Activated gamma-delta T cell treated with anti-CD3 and anti-CD28 coated beads, Interleukin-2, amount 50 U/mL, for 16 hours (primary cell): ENCODE measurements around the gene GNG14.
"Not testable (repeated sequence)": the region's sequence is repeated elsewhere in the genome, so short reads cannot be mapped to it uniquely, and the experiment has no call there.

Source experiments
- DNase-seq: peaks from one replicate; pipeline ENCODE4 v3.0.0-alpha.2; 2020; ENCODE audit warnings: low read depth

The GNG14 gene

DNA sequence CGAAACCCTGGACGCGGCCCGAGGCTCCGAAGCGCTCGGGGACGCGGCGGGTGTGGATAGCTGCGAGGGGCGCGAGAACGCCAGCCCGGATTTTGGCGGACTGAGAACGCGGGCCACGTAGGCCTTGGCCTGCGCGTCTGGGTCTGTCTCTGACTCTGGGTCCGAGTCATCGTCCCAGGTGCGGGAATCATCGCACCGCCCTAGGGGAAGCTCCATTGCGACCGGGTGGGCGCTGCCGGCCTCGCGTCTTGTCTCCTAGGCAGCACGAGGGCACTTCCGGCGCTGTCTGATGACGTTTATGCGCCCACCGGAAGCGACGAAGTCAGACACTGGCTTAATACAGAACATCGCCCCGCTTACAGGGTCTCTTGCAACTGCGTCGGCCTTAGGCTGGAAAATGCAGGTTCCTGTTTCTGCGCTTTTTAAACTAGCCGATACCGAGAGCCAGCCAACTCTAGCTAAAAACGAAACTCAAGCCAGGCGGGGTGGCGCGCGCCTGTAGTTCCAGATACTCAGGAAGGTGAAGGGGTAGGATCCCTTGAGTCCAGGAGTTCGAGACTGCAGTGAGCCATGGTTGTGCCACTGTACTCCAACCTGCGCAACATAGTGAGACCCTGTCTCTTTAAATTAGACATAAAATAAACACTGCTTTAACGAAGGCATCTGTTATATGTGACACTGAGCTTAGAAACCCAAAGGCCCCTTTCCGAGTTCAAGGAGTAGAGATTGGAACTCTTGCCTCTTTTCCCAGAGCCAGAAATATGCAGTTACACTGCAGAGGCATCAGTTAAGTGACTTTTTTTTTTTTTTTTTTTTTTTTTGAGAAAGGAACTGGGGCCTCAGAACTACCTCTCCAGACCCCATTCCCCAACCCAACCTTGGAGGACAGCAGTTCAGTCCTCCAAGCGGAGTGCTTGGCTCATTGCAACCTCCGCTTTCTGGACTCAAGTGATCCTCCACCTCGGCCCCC, 8.9 kb downstream of the GNG14 start, which contains the start of gene FBXW9:
FBXW9 (minus strand) TSS at position 266 of the 970 bp plus-strand sequence; CDS start at position 216, 50 bp downstream.
- DNase-seq = peak; percentile 98

DNA sequence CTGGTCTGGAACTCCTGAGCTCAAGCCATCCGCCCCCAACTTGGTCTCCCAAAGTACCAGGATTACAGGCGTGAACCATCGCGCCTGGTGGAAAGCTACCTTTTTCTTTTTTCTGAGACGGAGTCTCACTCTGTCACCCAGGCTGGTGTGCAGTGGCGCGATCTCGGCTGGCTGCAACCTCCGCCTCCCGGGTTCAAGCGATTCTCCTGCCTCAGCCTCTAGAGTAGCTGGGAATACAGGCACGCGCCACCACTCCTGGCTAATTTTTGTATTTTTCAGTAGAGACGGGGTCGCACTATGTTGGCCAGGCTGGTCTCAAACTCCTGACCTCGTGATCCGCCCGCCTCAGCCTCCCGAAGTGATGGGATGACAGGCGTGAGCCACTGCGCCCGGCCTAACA, 9.6 kb downstream of the GNG14 start:
- DNase-seq = not testable (repeated sequence)

DNA sequence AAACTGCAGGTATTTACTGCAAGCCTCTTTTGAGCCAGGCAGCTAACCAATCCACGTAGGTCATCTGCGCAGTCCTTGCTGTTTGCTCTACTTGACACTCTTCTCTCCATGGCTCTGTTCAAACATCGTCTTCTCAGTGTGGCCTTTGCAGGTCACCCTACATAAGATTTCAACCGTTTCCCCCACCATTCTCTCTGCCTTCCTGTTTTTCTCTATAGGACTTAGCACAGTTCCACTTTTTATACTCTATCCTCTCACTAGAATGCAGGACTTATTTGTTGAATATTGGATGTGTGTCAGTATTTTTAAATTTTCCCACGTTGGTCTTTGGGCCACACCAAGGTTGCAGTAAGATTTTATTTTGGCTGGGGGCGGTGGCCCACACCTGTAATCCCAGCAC, 10.3 kb downstream of the GNG14 start:
- DNase-seq = no peak

DNA sequence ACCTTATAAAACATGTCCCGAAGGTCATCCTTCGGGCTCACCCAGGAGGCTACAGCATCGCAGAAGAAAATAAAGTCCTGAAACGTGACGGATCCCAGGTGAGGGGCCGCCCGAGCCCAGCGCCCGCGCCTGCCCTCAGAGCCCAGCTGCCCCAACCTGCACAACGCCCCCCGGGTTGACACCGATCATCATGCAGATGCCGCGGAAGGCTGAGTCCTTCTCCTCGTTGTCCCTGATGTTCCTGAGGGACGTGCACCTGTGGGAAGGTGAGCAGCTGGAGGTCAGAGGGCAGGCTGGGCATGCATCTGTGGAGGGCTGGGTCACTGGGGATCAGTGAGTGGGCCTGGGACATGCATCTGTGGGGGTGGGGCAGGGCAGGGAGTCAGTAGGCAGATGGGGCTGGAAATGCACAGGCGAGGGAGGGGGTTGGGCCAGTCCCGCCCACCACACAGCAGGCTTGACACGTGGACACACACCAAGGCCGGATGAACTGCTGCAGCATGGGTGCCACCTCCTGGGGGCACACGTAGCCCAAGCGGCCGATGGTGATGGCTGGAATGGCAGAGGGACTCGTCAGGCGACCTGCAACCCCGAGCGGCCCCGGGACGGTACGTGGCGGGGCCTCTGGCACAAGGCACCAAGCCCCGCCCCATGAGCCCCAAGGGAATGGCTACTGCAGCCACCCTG, 13.9 kb downstream of the GNG14 start:
- DNase-seq = no peak

DNA sequence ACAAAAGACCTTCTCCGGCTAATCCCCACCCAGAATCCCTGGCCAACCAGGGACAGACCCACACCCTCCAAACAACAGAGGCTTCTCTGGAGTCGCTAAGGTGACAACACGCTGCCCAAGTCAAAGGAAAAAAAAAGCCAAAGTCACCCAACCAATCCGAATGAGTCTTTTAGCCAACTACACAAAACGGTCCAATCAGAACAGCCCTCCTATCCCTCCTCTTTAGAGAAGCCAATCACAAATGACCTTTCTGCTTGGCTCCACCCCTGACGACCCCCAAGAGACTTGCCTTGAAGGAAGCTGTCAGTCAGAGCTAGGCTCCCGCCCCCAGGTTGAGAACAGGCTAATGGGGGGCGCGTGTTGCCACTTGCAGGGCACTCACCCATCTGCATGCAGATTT, 15.2 kb downstream of the GNG14 start:
- no peak for DNase-seq

DNA sequence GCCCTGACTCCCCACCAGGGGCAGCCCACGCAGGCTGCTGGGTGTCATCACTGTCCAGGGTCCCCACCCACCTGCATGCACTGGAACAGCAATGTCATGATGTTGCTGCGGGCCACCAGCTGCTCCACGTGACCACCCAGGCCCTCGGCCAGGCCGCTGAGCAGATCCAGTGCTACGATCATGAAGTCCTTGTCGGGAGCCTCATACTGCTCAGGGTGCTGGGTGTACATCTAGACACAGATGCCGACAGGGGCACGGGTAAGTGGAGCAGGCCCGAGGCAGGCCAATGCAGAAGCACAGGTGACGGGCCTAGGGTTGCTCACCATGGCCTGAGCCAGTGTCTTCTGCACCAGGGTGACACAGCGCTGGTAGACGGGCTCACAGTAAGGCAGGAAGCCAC, 17.4 kb downstream of the GNG14 start:
- DNase-seq = no peak

DNA sequence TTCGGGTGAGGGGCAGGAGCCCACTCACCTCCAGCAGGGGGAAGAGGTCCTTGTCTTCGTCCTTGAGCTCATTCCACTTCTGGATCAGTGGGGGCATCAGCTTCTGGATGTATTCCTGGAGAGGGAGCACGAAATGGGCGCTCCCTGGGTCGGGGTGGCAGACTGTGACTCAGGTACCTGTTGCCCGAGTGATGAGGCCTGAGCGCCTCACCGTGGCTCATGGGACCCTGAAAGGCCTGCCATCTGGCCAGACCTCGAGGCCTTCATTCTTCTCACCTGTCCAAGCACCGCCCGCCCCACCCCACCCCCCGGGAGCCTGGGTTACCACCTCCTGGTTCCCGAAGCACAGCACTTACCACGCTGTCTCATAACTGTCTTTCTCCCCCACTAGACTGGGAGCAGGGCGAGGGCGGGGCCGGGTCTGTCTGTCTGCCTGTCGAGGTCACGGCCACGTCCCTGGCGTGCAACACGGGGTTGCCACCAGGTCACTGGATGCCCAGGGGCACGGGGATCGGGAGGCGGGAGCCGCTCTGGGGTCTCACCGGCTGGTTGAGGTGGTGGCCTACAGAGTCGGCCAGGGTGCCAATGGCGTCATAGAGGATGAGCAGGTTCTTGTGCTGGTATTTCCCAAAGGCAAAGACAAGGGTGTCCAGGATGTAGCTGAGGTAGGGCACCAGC, 18.0 kb downstream of the GNG14 start:
- DNase-seq = no peak

DNA sequence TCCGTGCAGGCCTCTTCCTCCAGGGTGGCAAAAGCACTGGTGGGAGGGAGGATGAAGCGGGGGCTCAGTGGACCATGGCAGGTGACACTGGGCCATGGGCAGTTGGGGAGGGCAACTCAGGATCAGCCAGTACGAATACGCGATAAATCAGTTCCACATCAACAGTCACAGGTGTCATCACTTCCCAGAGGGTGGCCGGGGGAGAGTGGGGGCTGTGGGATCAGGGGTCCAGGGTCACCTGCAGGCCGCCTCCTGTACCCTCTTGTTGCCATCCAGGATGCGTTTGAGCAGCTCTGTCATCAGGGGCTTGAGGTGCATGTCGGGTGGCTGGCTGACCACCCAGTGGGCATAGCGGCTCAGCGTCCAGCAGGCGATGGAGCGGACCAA, 18.5 kb downstream of the GNG14 start:
- DNase-seq = no peak

- DNase-seq = no peak
These were observed 20.8 kb downstream of the GNG14 start for GRCh38 chr19:12708641-12709040.

DNA sequence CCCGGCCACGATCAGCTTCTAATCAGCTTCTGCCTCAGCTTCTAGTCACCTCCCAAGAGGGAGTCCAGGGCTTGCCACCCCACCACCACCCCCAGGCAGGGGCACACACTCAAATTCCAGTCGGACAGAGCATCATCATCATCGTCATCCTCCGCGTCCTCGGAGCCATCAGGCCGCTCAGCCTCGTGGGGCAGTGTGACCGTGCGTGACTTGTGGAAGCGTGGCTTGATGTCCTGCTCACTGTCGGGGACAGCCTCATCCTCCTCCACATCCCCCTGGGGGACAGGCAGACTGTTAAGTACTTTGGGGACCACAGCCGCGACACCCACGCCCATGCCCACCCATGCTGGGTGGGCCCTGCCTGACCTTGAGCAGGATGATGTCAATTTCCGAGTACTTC, 23.4 kb downstream of the GNG14 start:
- no peak for DNase-seq

DNA sequence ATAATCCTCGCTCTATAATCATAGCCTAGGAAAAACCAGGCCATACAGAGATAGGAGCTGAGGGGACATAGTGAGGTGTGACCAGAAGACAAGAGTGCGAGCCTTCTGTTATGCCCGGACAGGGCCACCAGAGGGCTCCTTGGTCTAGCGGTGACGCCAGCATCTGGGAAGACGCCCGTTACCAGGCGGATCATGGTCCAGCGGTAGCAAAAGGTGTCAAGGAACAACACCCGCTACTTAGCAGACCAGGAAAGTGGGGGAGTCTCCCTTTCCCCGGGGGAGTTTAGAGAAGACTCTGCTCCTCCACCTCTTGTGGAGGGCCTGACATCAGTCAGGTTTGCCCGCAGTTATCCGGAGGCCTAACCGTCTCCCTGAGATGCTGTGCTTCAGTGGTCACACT, 24.3 kb downstream of the GNG14 start:
- not testable (repeated sequence) for DNase-seq

GRCh38 chr19:12713304-12713703, 25.5 kb downstream of the GNG14 start:
- DNase-seq = not testable (repeated sequence)

- no peak for DNase-seq
These were observed 27.3 kb downstream of the GNG14 start for GRCh38 chr19:12715102-12715501.

- no peak for DNase-seq
These were observed 28.1 kb downstream of the GNG14 start for GRCh38 chr19:12715929-12716328.

GRCh38 chr19:12720296-12720695, 32.5 kb downstream of the GNG14 start:
- DNase-seq = no peak

GRCh38 chr19:12720851-12721655, 33.3 kb downstream of the GNG14 start:
- no peak for DNase-seq

DNA sequence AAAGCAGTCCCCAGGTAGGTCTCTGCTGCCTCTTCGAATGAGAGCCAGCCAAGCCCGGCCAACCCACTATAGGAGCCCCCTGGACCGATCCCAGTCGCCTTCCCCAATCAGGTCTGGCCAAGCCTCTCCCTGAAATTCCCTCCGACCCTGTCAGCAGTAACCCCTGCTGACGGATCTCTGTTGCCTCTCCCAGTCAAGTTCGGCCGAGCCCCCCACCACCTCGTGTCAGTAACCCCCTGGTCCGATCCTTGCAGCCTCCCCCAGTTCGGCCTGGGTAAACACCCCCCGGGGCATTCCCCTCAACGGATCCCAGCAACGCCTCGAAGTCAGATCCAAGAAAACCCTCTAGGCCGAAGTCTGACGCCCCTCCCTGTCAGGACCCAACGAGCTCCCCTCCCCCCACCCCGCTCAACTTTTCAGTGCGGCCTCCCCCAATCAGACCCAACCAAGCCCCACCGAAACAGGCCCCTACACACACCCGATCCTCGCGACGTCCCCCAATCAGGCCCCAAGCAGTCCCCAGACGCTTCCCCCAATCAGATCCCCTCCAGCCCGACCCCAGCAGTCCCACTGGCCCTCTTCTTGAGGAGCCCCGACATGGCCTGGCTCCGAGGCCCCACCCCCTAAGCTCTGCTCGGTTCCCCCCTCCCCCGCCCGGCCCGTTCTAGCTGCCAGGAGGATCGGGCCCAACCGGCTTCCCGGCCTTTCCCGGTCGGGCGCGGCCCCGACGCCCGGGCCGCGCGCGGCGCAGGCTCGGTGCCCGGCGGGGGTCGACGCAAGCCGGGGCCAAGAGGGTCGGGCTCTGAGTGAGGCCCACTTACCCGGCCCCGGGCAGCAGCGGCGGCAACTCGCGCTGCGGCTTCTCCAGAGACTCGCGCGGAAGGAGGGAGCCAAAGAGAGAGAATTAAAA, 34.1 kb downstream of the GNG14 start:
- no peak for DNase-seq

DNA sequence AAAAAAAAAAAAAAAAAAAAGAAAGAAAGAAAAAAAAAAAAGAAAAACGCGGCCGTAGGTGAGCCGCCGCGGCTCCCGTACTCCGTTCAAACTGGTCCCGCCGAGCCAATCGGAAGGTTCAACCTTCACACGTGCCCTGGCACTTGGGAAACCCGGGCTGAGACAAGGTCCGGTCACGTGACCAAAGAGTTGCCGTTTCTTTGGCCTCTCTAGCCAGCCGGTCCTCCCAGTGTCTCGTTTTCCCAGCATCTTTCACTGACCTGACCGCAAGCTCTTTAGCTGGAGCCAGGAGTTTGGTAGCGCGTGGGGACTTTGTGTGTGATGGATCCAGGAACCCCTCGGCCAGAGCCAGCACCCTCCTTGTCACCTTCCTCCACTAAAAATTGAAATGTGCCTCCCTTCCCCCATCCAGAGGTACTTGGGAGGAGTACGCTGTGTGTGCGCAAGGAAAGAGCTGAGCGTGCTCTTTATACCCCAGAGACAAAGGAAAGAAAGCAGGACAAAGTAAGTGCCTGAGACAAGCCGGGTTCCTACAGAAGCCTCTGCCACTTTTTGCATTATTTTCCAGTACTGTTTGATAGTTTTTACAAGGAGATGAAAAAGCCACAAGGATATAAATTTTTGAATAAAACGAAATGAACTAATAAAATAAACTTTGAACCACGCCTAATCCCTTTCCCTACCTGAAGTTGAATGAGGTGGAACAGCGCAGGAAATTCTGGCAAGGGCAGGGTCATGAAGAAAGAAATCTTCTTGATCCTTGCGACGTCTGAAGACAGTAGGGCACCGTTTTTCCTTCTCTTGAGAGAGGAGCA, 35.0 kb downstream of the GNG14 start:
- peak; percentile 90 for DNase-seq

DNA sequence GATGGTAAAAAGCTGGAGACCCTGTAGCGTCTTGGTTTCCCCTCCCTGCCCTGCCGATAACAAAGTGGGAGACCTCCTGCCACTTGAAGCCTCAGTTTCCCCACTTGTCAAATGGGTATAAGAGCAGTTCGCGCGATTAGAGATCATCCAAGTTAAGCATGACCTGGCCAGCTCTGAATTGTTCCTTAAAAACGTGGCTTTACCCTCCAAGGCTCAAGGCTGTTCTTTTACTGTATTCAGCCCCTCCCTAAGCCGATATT, 35.5 kb downstream of the GNG14 start:
- no peak for DNase-seq
